ENCODE measurements around the gene HSPA13. TPM values are rescaled to one million over a fixed set of nuclear protein-coding genes. Genes with fewer than 3 reads are reported as not detected.
"Not testable (repeated sequence)": the region's sequence is repeated elsewhere in the genome, so short reads cannot be mapped to it uniquely, and the experiment has no call there.

The HSPA13 gene
- total RNA-seq, 1 donor from 2014 or later: 95.6 TPM

DNA sequence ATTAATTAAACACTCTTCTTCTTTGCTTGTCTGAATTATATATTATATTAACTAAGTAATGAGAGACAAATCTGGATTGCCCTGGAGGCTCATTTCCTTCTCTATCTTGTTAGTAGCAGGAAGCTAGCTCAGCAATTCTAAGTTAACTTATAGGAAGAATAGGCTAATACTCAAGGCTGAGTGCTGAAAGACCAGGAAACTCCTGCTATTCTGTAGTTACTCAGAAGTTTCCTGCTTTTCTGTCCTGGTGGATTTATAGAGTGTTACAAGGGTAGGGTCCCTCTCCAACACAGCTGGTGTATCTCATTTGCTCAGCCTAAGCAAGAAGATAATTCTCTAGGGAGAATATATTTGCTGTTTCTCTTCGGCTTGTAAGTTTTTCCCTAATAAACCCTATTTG lies 29.2 kb downstream of the HSPA13 start:
- FAIRE-seq: no peak
- Histone ChIP-seq H3K36me3 (ENCODE audit: control insufficient read depth, insufficient read depth, low read length) (no peaks in the 10 kb centered on the region), H3K27me3 (ENCODE audit: control insufficient read depth, insufficient read depth, low read length) (no peaks in the 10 kb centered on the region), H3K4me3 (ENCODE audit: low read depth, low read length) (no peak overlapping the region)
- DNase-seq (ENCODE audit: low read depth): no peak
- TF ChIP-seq CTCF (IDR thresholded peaks at IDR 0.05; ENCODE audit: insufficient read depth, low read length, severe bottlenecking): no peak

DNA sequence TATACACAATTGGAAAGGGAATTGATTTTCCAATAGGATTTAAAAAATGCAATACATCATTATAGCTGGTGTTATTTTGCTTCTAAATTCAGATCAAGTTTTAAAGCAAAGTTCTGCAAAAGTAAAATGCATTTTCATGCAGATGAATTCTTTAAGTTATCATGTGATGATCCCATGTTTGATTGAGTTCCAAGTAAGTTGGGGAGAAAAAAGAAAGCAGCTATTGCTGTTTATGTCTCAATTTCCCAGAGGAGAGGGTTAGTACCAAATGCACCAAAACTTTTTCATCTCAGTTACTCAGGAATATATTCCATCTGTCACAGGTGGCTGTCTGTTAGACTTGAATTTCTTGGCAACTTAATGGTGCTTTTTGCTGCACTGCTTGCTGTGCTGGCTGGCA lies 29.7 kb downstream of the HSPA13 start:
- FAIRE-seq (no peak), DNase-seq (ENCODE audit: low read depth) (no peak)
- Histone ChIP-seq H3K36me3 (ENCODE audit: control insufficient read depth, insufficient read depth, low read length) (no peaks in the 10 kb centered on the region), H3K4me3 (ENCODE audit: low read depth, low read length) (no peak overlapping the region), H3K27me3 (ENCODE audit: control insufficient read depth, insufficient read depth, low read length) (no peaks in the 10 kb centered on the region)
- TF ChIP-seq CTCF (IDR thresholded peaks at IDR 0.05; ENCODE audit: insufficient read depth, low read length, severe bottlenecking): no peak

- H3K36me3 ChIP-seq (ENCODE audit: control insufficient read depth, insufficient read depth, low read length); DNase-seq (ENCODE audit: low read depth); H3K27me3 ChIP-seq (ENCODE audit: control insufficient read depth, insufficient read depth, low read length); H3K4me3 ChIP-seq (ENCODE audit: low read depth, low read length); FAIRE-seq: not testable (repeated sequence)
These were observed 55.6 kb downstream of the HSPA13 start for GRCh38 chr21:14327346-14327745.

- no peak for DNase-seq (ENCODE audit: low read depth)
- no peak for TF ChIP-seq CTCF (IDR thresholded peaks at IDR 0.05; ENCODE audit: insufficient read depth, low read length, severe bottlenecking)
- H3K27me3 ChIP-seq (ENCODE audit: control insufficient read depth, insufficient read depth, low read length): no peaks in the 10 kb centered on the region
- FAIRE-seq: no peak
- H3K36me3 ChIP-seq (ENCODE audit: control insufficient read depth, insufficient read depth, low read length): no peaks in the 10 kb centered on the region
- H3K4me3 ChIP-seq (ENCODE audit: low read depth, low read length): no peak overlapping the region
These were observed 57.4 kb downstream of the HSPA13 start for GRCh38 chr21:14325595-14325994.

Other genes with a start within 250 kb of the HSPA13 start
- not detected in 2 replicates for gene LIPI, start 172.2 kb downstream of the HSPA13 start, total RNA-seq
- gene RBM11, start 167.0 kb downstream of the HSPA13 start, total RNA-seq: 0.26 and 0.51 TPM in 2 replicates
- gene SAMSN1, start 163.2 kb upstream of the HSPA13 start, total RNA-seq: under 0.01 TPM in 1 of 2 replicates, not detected in the other

Measured in bronchial epithelial cell (primary cell).